ENCODE results near the gene TMEM62.

GRCh38 chr15:43143203-43143941, 10.0 kb downstream of the TMEM62 start:
- TF ChIP-seq EZH2 (IDR thresholded peaks at IDR 0.05; ENCODE audit: insufficient read depth, poor library complexity, severe bottlenecking) (no peak), EZH2phosphoT487 (IDR thresholded peaks at IDR 0.05; ENCODE audit: insufficient read depth, low read depth) (no peak)

All from GM23248 (cell line).